IPS DF 4.7 (cell line): ENCODE results near the gene MED14.

Experiments
- DNase-seq: peaks from one replicate; pipeline ENCODE4 v3.0.0-alpha.2; 2013; ENCODE audit warnings: low spot score; ENCODE audit errors: extremely low read depth

MED14 gene

GRCh38 chrX:40663880-40664630, 71.3 kb downstream of the MED14 start:
- no peak for DNase-seq

GRCh38 chrX:40663078-40663740, 72.1 kb downstream of the MED14 start:
- no peak for DNase-seq

- DNase-seq = no peak
Observed at GRCh38 chrX:40661489-40661888, 73.9 kb downstream of the MED14 start.

- DNase-seq = no peak
Observed at GRCh38 chrX:40660381-40660780, 75.0 kb downstream of the MED14 start.

- DNase-seq = no peak
Observed at GRCh38 chrX:40653535-40653934, 81.8 kb downstream of the MED14 start.

GRCh38 chrX:40652664-40653063, 82.7 kb downstream of the MED14 start:
- no peak for DNase-seq

GRCh38 chrX:40651620-40652223, 83.6 kb downstream of the MED14 start:
- no peak for DNase-seq

- no peak for DNase-seq
Observed at GRCh38 chrX:40647307-40648197, 87.8 kb downstream of the MED14 start, which contains the start of gene CXorf38. TSS of gene CXorf38 (minus strand) at chrX:40647561. CDS start at chrX:40647520, 41 bp downstream.

- no peak for DNase-seq
Observed at GRCh38 chrX:40646489-40647306, 88.6 kb downstream of the MED14 start.

GRCh38 chrX:40644821-40645358, 90.5 kb downstream of the MED14 start:
- DNase-seq = no peak

GRCh38 chrX:40644176-40644575, 91.2 kb downstream of the MED14 start:
- no peak for DNase-seq

GRCh38 chrX:40637687-40638086, 97.7 kb downstream of the MED14 start:
- no peak for DNase-seq

GRCh38 chrX:40632199-40632598, 103.1 kb downstream of the MED14 start:
- DNase-seq = no peak

- DNase-seq = no peak
Observed at GRCh38 chrX:40628506-40628905, 106.8 kb downstream of the MED14 start.

GRCh38 chrX:40625294-40625693, 110.0 kb downstream of the MED14 start:
- DNase-seq = no peak

GRCh38 chrX:40623665-40624064, 111.7 kb downstream of the MED14 start:
- no peak for DNase-seq

- no peak for DNase-seq
Observed at GRCh38 chrX:40623139-40623536, 112.2 kb downstream of the MED14 start, which contains the start of gene MPC1L. TSS of gene MPC1L (plus strand) at chrX:40623428. CDS start at chrX:40623566, 138 bp downstream.

GRCh38 chrX:40622479-40623138, 112.7 kb downstream of the MED14 start:
- no peak for DNase-seq

- no peak for DNase-seq
Observed at GRCh38 chrX:40617566-40617965, 117.8 kb downstream of the MED14 start.

GRCh38 chrX:40615976-40616375, 119.4 kb downstream of the MED14 start:
- DNase-seq = no peak
